ENCODE measurements around the gene AK1.

The AK1 gene

GRCh38 chr9:127877566-127877998 is at the start of gene AK1:
Gene AK1, minus strand, starts transcription at chr9:127877675. Its CDS starts 3,058 bp downstream, at chr9:127874617.
- Histone ChIP-seq H3K4me1 (ENCODE audit: control insufficient read depth, insufficient read depth, low read length) (peaks cover 2% of the 10 kb centered on the region; the same call in 1 of the 2 replicates), H3K9me3 (ENCODE audit: control insufficient read depth, insufficient read depth, low read length) (no peaks in the 10 kb centered on the region), H3K27me3 (ENCODE audit: control insufficient read depth, insufficient read depth, low read length) (no peaks in the 10 kb centered on the region), H3K27ac (ENCODE audit: low read length) (no peak within 1 kb of the TSS), H3K36me3 (ENCODE audit: control insufficient read depth, insufficient read depth, low read length) (no peaks in the 10 kb centered on the region), H3K4me3 (ENCODE audit: low read length) (peak within 1 kb of the TSS; percentile 54; the same call in 1 of the 2 replicates)
- no peak for DNase-seq (ENCODE audit: low read depth, low spot score)
- WGBS (ENCODE audit: insufficient coverage, insufficient read length), result no CpG with 5 or more reads among the region's 44 CpGs

- no peaks in the 10 kb centered on the region for H3K27me3 ChIP-seq (ENCODE audit: control insufficient read depth, insufficient read depth, low read length)
- H3K4me3 ChIP-seq (ENCODE audit: low read length), result peak overlapping the region; percentile 49; the same call in 1 of the 2 replicates
Observed at GRCh38 chr9:127926906-127927200, 49.4 kb upstream of the AK1 start.

GRCh38 chr9:127925959-127926905 is 48.8 kb upstream of the AK1 start:
- H3K9me3 ChIP-seq (ENCODE audit: control insufficient read depth, insufficient read depth, low read length), result no peaks in the 10 kb centered on the region
- peak overlapping the region; percentile 49; the same call in 1 of the 2 replicates for H3K4me3 ChIP-seq (ENCODE audit: low read length)
- peaks cover 12% of the 10 kb centered on the region for H3K4me1 ChIP-seq (ENCODE audit: control insufficient read depth, insufficient read depth, low read length)
- no peak overlapping the region for H3K27ac ChIP-seq (ENCODE audit: low read length)
- no CpG with 5 or more reads among the region's 14 CpGs for WGBS (ENCODE audit: insufficient coverage, insufficient read length)
- no peaks in the 10 kb centered on the region for H3K36me3 ChIP-seq (ENCODE audit: control insufficient read depth, insufficient read depth, low read length)
- no peak for DNase-seq (ENCODE audit: low read depth, low spot score)
- no peaks in the 10 kb centered on the region for H3K27me3 ChIP-seq (ENCODE audit: control insufficient read depth, insufficient read depth, low read length)

More at GRCh38 chr9:127926906-127927200, 49.4 kb upstream of the AK1 start:
- Histone ChIP-seq H3K9me3 (ENCODE audit: control insufficient read depth, insufficient read depth, low read length) (no peaks in the 10 kb centered on the region), H3K27ac (ENCODE audit: low read length) (no peak overlapping the region), H3K4me1 (ENCODE audit: control insufficient read depth, insufficient read depth, low read length) (peaks cover 16% of the 10 kb centered on the region), H3K36me3 (ENCODE audit: control insufficient read depth, insufficient read depth, low read length) (no peaks in the 10 kb centered on the region)
- DNase-seq (ENCODE audit: low read depth, low spot score), result no peak
- WGBS (ENCODE audit: insufficient coverage, insufficient read length), result no CpG with 5 or more reads among the region's 19 CpGs

GRCh38 chr9:127924736-127925444 is 47.4 kb upstream of the AK1 start:
- peaks cover 9% of the 10 kb centered on the region for H3K4me1 ChIP-seq (ENCODE audit: control insufficient read depth, insufficient read depth, low read length)
- H3K9me3 ChIP-seq (ENCODE audit: control insufficient read depth, insufficient read depth, low read length), result no peaks in the 10 kb centered on the region
- H3K27me3 ChIP-seq (ENCODE audit: control insufficient read depth, insufficient read depth, low read length), result no peaks in the 10 kb centered on the region
- WGBS (ENCODE audit: insufficient coverage, insufficient read length), result no CpG with 5 or more reads among the region's 22 CpGs
- no peaks in the 10 kb centered on the region for H3K36me3 ChIP-seq (ENCODE audit: control insufficient read depth, insufficient read depth, low read length)
- DNase-seq (ENCODE audit: low read depth, low spot score), result no peak
- H3K27ac ChIP-seq (ENCODE audit: low read length), result no peak overlapping the region
- H3K4me3 ChIP-seq (ENCODE audit: low read length), result no peak overlapping the region

- Histone ChIP-seq H3K4me3 (ENCODE audit: low read length) (no peak overlapping the region), H3K27ac (ENCODE audit: low read length) (no peak overlapping the region), H3K36me3 (ENCODE audit: control insufficient read depth, insufficient read depth, low read length) (no peaks in the 10 kb centered on the region), H3K9me3 (ENCODE audit: control insufficient read depth, insufficient read depth, low read length) (no peaks in the 10 kb centered on the region), H3K27me3 (ENCODE audit: control insufficient read depth, insufficient read depth, low read length) (no peaks in the 10 kb centered on the region), H3K4me1 (ENCODE audit: control insufficient read depth, insufficient read depth, low read length) (peaks cover 7% of the 10 kb centered on the region; the same call in 1 of the 2 replicates)
- DNase-seq (ENCODE audit: low read depth, low spot score), result no peak
- no CpG with 5 or more reads among the region's 8 CpGs for WGBS (ENCODE audit: insufficient coverage, insufficient read length)
Observed at GRCh38 chr9:127923771-127924170, 46.3 kb upstream of the AK1 start.

GRCh38 chr9:127923046-127923445 is 45.6 kb upstream of the AK1 start:
- H3K27ac ChIP-seq (ENCODE audit: low read length), result no peak overlapping the region
- no peaks in the 10 kb centered on the region for H3K27me3 ChIP-seq (ENCODE audit: control insufficient read depth, insufficient read depth, low read length)
- H3K9me3 ChIP-seq (ENCODE audit: control insufficient read depth, insufficient read depth, low read length), result no peaks in the 10 kb centered on the region
- H3K36me3 ChIP-seq (ENCODE audit: control insufficient read depth, insufficient read depth, low read length), result no peaks in the 10 kb centered on the region
- no peak for DNase-seq (ENCODE audit: low read depth, low spot score)
- peaks cover 3% of the 10 kb centered on the region; the same call in 1 of the 2 replicates for H3K4me1 ChIP-seq (ENCODE audit: control insufficient read depth, insufficient read depth, low read length)
- H3K4me3 ChIP-seq (ENCODE audit: low read length), result no peak overlapping the region
- no CpG with 5 or more reads among the region's 6 CpGs for WGBS (ENCODE audit: insufficient coverage, insufficient read length)

- H3K27ac ChIP-seq (ENCODE audit: low read length), result no peak overlapping the region
- peaks cover 5% of the 10 kb centered on the region for H3K4me1 ChIP-seq (ENCODE audit: control insufficient read depth, insufficient read depth, low read length)
- no peaks in the 10 kb centered on the region for H3K9me3 ChIP-seq (ENCODE audit: control insufficient read depth, insufficient read depth, low read length)
- no CpG with 5 or more reads among the region's 45 CpGs for WGBS (ENCODE audit: insufficient coverage, insufficient read length)
- no peak for DNase-seq (ENCODE audit: low read depth, low spot score)
- no peak overlapping the region for H3K4me3 ChIP-seq (ENCODE audit: low read length)
- H3K27me3 ChIP-seq (ENCODE audit: control insufficient read depth, insufficient read depth, low read length), result no peaks in the 10 kb centered on the region
- H3K36me3 ChIP-seq (ENCODE audit: control insufficient read depth, insufficient read depth, low read length), result no peaks in the 10 kb centered on the region
Observed at GRCh38 chr9:127921557-127922120, 44.2 kb upstream of the AK1 start.

GRCh38 chr9:127920794-127921193 is 43.3 kb upstream of the AK1 start:
- H3K4me1 ChIP-seq (ENCODE audit: control insufficient read depth, insufficient read depth, low read length), result peaks cover 2% of the 10 kb centered on the region; the same call in 1 of the 2 replicates
- no peak overlapping the region for H3K27ac ChIP-seq (ENCODE audit: low read length)
- no peaks in the 10 kb centered on the region for H3K9me3 ChIP-seq (ENCODE audit: control insufficient read depth, insufficient read depth, low read length)
- H3K27me3 ChIP-seq (ENCODE audit: control insufficient read depth, insufficient read depth, low read length), result no peaks in the 10 kb centered on the region
- no peak for DNase-seq (ENCODE audit: low read depth, low spot score)
- H3K4me3 ChIP-seq (ENCODE audit: low read length), result no peak overlapping the region
- H3K36me3 ChIP-seq (ENCODE audit: control insufficient read depth, insufficient read depth, low read length), result no peaks in the 10 kb centered on the region
- no CpG with 5 or more reads among the region's 7 CpGs for WGBS (ENCODE audit: insufficient coverage, insufficient read length)

GRCh38 chr9:127919253-127919815 is 41.9 kb upstream of the AK1 start:
- Histone ChIP-seq H3K27ac (ENCODE audit: low read length) (no peak overlapping the region), H3K9me3 (ENCODE audit: control insufficient read depth, insufficient read depth, low read length) (no peaks in the 10 kb centered on the region), H3K4me3 (ENCODE audit: low read length) (no peak overlapping the region), H3K36me3 (ENCODE audit: control insufficient read depth, insufficient read depth, low read length) (no peaks in the 10 kb centered on the region), H3K4me1 (ENCODE audit: control insufficient read depth, insufficient read depth, low read length) (peaks cover 2% of the 10 kb centered on the region; the same call in 1 of the 2 replicates), H3K27me3 (ENCODE audit: control insufficient read depth, insufficient read depth, low read length) (no peaks in the 10 kb centered on the region)
- WGBS (ENCODE audit: insufficient coverage, insufficient read length), result no CpG with 5 or more reads among the region's 8 CpGs
- DNase-seq (ENCODE audit: low read depth, low spot score), result no peak

All from iPS DF 6.9 (cell line).